Small intestine (tissue), 7 donors: ENCODE measurements around the gene RGL1. TPM values are rescaled to one million over a fixed set of nuclear protein-coding genes. Genes with fewer than 3 reads are reported as not detected.

Experiments
- DNase-seq, 2 donors: peaks; one replicate each; pipeline versions ENCODE4 v3.0.0 to v3.0.0-alpha.2; 2013
- FAIRE-seq: peaks from 2 replicates; lab custom pipeline; 2012; peaks lifted over from hg19 to GRCh38; lab: Jason Lieb, UNC
- H3K27ac ChIP-seq, 3 donors: one replicate each; pipeline ENCODE4 v1.5.1; 2013; ENCODE audit warnings: low read length in 2 of 3, mild to moderate bottlenecking in 2 of 3, control low read depth in 1 of 3, inconsistent platforms in 1 of 3, low read depth in 1 of 3, moderate library complexity in 1 of 3
- H3K27me3 ChIP-seq, 3 donors: one replicate each; pipeline ENCODE4 v1.6.1; 2013; ENCODE audit warnings: low read length in 3 of 3, inconsistent platforms in 1 of 3; ENCODE audit not compliant: control insufficient read depth in 3 of 3, insufficient read depth in 3 of 3
- H3K36me3 ChIP-seq, 3 donors: one replicate each; pipeline ENCODE4 v1.6.1; 2013; ENCODE audit warnings: low read length in 3 of 3, inconsistent platforms in 1 of 3, low read depth in 1 of 3, mild to moderate bottlenecking in 1 of 3, moderate library complexity in 1 of 3; ENCODE audit not compliant: control insufficient read depth in 3 of 3, insufficient read depth in 2 of 3
- H3K4me1 ChIP-seq, 3 donors: one replicate each; pipeline ENCODE4 v1.6.1; 2013; ENCODE audit warnings: low read length in 2 of 3, inconsistent platforms in 1 of 3, low read depth in 1 of 3, mild to moderate bottlenecking in 1 of 3, moderate library complexity in 1 of 3; ENCODE audit not compliant: control insufficient read depth in 3 of 3, insufficient read depth in 2 of 3
- H3K4me3 ChIP-seq, 3 donors: one replicate each; pipeline ENCODE4 v1.5.1; 2013; ENCODE audit warnings: low read length in 3 of 3, control low read depth in 1 of 3, inconsistent platforms in 1 of 3, low read depth in 1 of 3, mild to moderate bottlenecking in 1 of 3, moderate library complexity in 1 of 3
- H3K9me3 ChIP-seq, 2 donors: one replicate each; pipeline ENCODE4 v1.6.1; 2013; ENCODE audit warnings: low read depth in 1 of 2, low read length in 1 of 2; ENCODE audit not compliant: control insufficient read depth in 2 of 2, insufficient read depth in 1 of 2
- WGBS, 3 donors: extraction: QIAGEN DNeasy Blood & Tissue Kit; methylation state at CpG; one replicate each; pipeline ENCODE4 v1.1.7; 2013; 5-methylcytosine and 5-hydroxymethylcytosine counted together
- polyA plus RNA-seq, 4 donors: library from polyadenylated mRNA; stranded (reverse) in 3 of 4; unstranded in 1 of 4; fragments of 200-250 nt in 3 of 4; fragments of 120-200 nt in 1 of 4; gene quantifications; one replicate each; pipeline versions ENCODE4 v1.2.1 to v1.2.3, GENCODE V29; 2013
- donor health status: healthy with polysubstance abuse.
- donor health status: control.
- donor health status: control.
- donor health status: Bipolar disorder and iron deficiency.
- donor health status: healthy.

Gene RGL1
- polyA plus RNA-seq, 4 donors = 4.2 to 55.5 (median 8.0) TPM

GRCh38 chr1:183769956-183770815, 34.7 kb upstream of the RGL1 start:
- no peak for DNase-seq
- H3K27ac ChIP-seq = no peak overlapping the region
- peaks cover 0 to 13% of the 10 kb centered on the region in 2 donors for H3K9me3 ChIP-seq
- no peaks in the 10 kb centered on the region for H3K36me3 ChIP-seq
- H3K27me3 ChIP-seq = no peaks in the 10 kb centered on the region
- 76 to 84% (median 84%) methylated on average over 5 of the region's 5 CpGs for WGBS, 3 donors
- no peak for FAIRE-seq
- no peaks in the 10 kb centered on the region for H3K4me1 ChIP-seq
- no peak overlapping the region for H3K4me3 ChIP-seq

- Histone ChIP-seq H3K36me3 (no peaks in the 10 kb centered on the region), H3K27me3 (no peaks in the 10 kb centered on the region), H3K4me1 (no peaks in the 10 kb centered on the region), H3K27ac (no peak overlapping the region), H3K9me3 (peaks cover 0 to 13% of the 10 kb centered on the region in 2 donors), H3K4me3 (no peak overlapping the region)
- no peak for DNase-seq
- no peak for FAIRE-seq
Measured at GRCh38 chr1:183770816-183771128, 34.1 kb upstream of the RGL1 start.

- no peak overlapping the region for H3K4me3 ChIP-seq
- no peaks in the 10 kb centered on the region for H3K36me3 ChIP-seq
- H3K4me1 ChIP-seq = no peaks in the 10 kb centered on the region
- H3K9me3 ChIP-seq = peaks cover 0 to 13% of the 10 kb centered on the region in 2 donors
- no peak overlapping the region for H3K27ac ChIP-seq
- FAIRE-seq = no peak
- H3K27me3 ChIP-seq = no peaks in the 10 kb centered on the region
- DNase-seq = no peak
- 85 to 94% (median 87%) methylated on average over 3 of the region's 3 CpGs for WGBS, 3 donors
Measured at GRCh38 chr1:183773482-183774274, 31.2 kb upstream of the RGL1 start.

GRCh38 chr1:183774938-183775337, 30.0 kb upstream of the RGL1 start:
- no peak for DNase-seq
- FAIRE-seq = no peak
- H3K36me3 ChIP-seq = no peaks in the 10 kb centered on the region
- H3K27ac ChIP-seq = no peak overlapping the region
- no peak overlapping the region for H3K4me3 ChIP-seq
- WGBS, 3 donors = 93 to 94% (median 94%) methylated on average over 3 of the region's 3 CpGs
- no peaks in the 10 kb centered on the region for H3K4me1 ChIP-seq
- H3K9me3 ChIP-seq = peaks cover 0 to 13% of the 10 kb centered on the region in 2 donors
- no peaks in the 10 kb centered on the region for H3K27me3 ChIP-seq

GRCh38 chr1:183776731-183777130, 28.2 kb upstream of the RGL1 start:
- Histone ChIP-seq H3K36me3 (no peaks in the 10 kb centered on the region), H3K4me3 (no peak overlapping the region), H3K4me1 (no peaks in the 10 kb centered on the region), H3K27me3 (no peaks in the 10 kb centered on the region), H3K27ac (no peak overlapping the region), H3K9me3 (peaks cover 0 to 6% of the 10 kb centered on the region in 2 donors)
- 85 to 100% (median 90%) methylated on average over 3 of the region's 3 CpGs for WGBS, 3 donors
- FAIRE-seq (no peak), DNase-seq (no peak)

GRCh38 chr1:183777328-183777727, 27.6 kb upstream of the RGL1 start:
- no peak for DNase-seq
- Histone ChIP-seq H3K36me3 (no peaks in the 10 kb centered on the region), H3K4me1 (no peaks in the 10 kb centered on the region), H3K27ac (no peak overlapping the region), H3K4me3 (no peak overlapping the region), H3K27me3 (no peaks in the 10 kb centered on the region), H3K9me3 (peaks cover 0 to 6% of the 10 kb centered on the region in 2 donors)
- FAIRE-seq = no peak
- WGBS, 3 donors = 75 to 86% (median 81%) methylated on average over 3 of the region's 3 CpGs

GRCh38 chr1:183778045-183778444, 26.9 kb upstream of the RGL1 start:
- no peak overlapping the region for H3K4me3 ChIP-seq
- H3K4me1 ChIP-seq = peaks cover 0 to 5% (median 0%) of the 10 kb centered on the region in 3 donors
- FAIRE-seq (no peak), DNase-seq (no peak)
- 73 to 95% (median 86%) methylated on average over 3 of the region's 3 CpGs for WGBS, 3 donors
- H3K9me3 ChIP-seq = peaks cover 0 to 6% of the 10 kb centered on the region in 2 donors
- H3K36me3 ChIP-seq = no peaks in the 10 kb centered on the region
- H3K27ac ChIP-seq = no peak overlapping the region
- H3K27me3 ChIP-seq = no peaks in the 10 kb centered on the region

GRCh38 chr1:183778568-183779433, 26.1 kb upstream of the RGL1 start:
- 88 to 90% (median 88%) methylated on average over 4 of the region's 4 CpGs for WGBS, 3 donors
- H3K27me3 ChIP-seq = no peaks in the 10 kb centered on the region
- no peak overlapping the region for H3K27ac ChIP-seq
- H3K4me3 ChIP-seq = no peak overlapping the region
- no peaks in the 10 kb centered on the region for H3K36me3 ChIP-seq
- H3K9me3 ChIP-seq = peaks cover 0 to 6% of the 10 kb centered on the region in 2 donors
- no peak for FAIRE-seq
- peaks cover 0 to 12% (median 0%) of the 10 kb centered on the region in 3 donors for H3K4me1 ChIP-seq
- no peak for DNase-seq
